Measurements from ENCODE around the gene MKI67. TPM values are rescaled to one million over a fixed set of nuclear protein-coding genes. Genes with fewer than 3 reads are reported as not detected.

MKI67 gene
- total RNA-seq, 1 experiment from 2014 or later, result 151 TPM

GRCh38 chr10:128091636-128092210 is 34.5 kb downstream of the MKI67 start:
- CTCF ChIA-PET, result no interaction called here
- ATAC-seq, result no peak
- intact Hi-C loops (cut with micrococcal nuclease; ENCODE audit: unreplicated experiment) (no loop called here), in situ Hi-C loops (cut with HindIII; ENCODE audit: low pct_unique_long_range_greater_than_20kb, low sequenced_read_pairs) (no loop called here)
- BruUV-seq (replicated peaks), result no TSS peak
- POLR2A ChIA-PET, result no interaction called here
- H3K27me3 ChIP-seq (ENCODE audit: control insufficient read depth, insufficient read depth, low read length), result no peaks in the 10 kb centered on the region
- no peaks in the 10 kb centered on the region for H3K9me3 ChIP-seq (ENCODE audit: control insufficient read depth, insufficient read depth, low read depth, low read length)
- no peak for DNase-seq (ENCODE audit: low read depth, low spot score)
- no peak overlapping the region for H3K4me3 ChIP-seq (ENCODE audit: low read depth in 2 of 2, low read length in 2 of 2)
- H3K4me1 ChIP-seq (ENCODE audit: control insufficient read depth, insufficient read depth, low read length), result peaks cover 3% of the 10 kb centered on the region; the same call in 1 of the 2 replicates
- no peaks in the 10 kb centered on the region for H3K36me3 ChIP-seq (ENCODE audit: control insufficient read depth, insufficient read depth, low read length)
- TF ChIP-seq REST (IDR thresholded peaks at IDR 0.05; ENCODE audit: insufficient read depth in 1 of 2, low read depth in 2 of 2, low read length in 1 of 2), result no peak
- no peak for TF ChIP-seq TCF7L2 (IDR thresholded peaks at IDR 0.05; ENCODE audit: low read depth, low read length)
- no peak for TF ChIP-seq CTCF (IDR thresholded peaks at IDR 0.05)
- no peak for TF ChIP-seq POLR2AphosphoS5 (IDR thresholded peaks at IDR 0.05; ENCODE audit: low read depth, low read length)
- no peak for TF ChIP-seq SIN3A (IDR thresholded peaks at IDR 0.05; ENCODE audit: borderline replicate concordance, insufficient read depth, low read depth, low read length)
- H3K27ac ChIP-seq (ENCODE audit: low read length), result no peak overlapping the region

GRCh38 chr10:128087884-128088709 is 38.1 kb downstream of the MKI67 start:
- no peaks in the 10 kb centered on the region for H3K4me1 ChIP-seq (ENCODE audit: control insufficient read depth, insufficient read depth, low read length)
- DNase-seq (ENCODE audit: low read depth, low spot score) (no peak), ATAC-seq (peak; percentile 68; the same call in 1 of the 2 replicates)
- ChIA-PET CTCF (no interaction called here), POLR2A (no interaction called here)
- H3K27ac ChIP-seq (ENCODE audit: low read length), result no peak overlapping the region
- no peaks in the 10 kb centered on the region for H3K36me3 ChIP-seq (ENCODE audit: control insufficient read depth, insufficient read depth, low read length)
- TF ChIP-seq REST (IDR thresholded peaks at IDR 0.05; ENCODE audit: insufficient read depth in 1 of 2, low read depth in 2 of 2, low read length in 1 of 2), result no peak
- no peak for TF ChIP-seq POLR2AphosphoS5 (IDR thresholded peaks at IDR 0.05; ENCODE audit: low read depth, low read length)
- TF ChIP-seq SIN3A (IDR thresholded peaks at IDR 0.05; ENCODE audit: borderline replicate concordance, insufficient read depth, low read depth, low read length), result no peak
- TF ChIP-seq TCF7L2 (IDR thresholded peaks at IDR 0.05; ENCODE audit: low read depth, low read length), result no peak
- no peak; the same call in 1 of the 2 replicates for TF ChIP-seq CTCF (IDR thresholded peaks at IDR 0.05)
- H3K9me3 ChIP-seq (ENCODE audit: control insufficient read depth, insufficient read depth, low read depth, low read length), result no peaks in the 10 kb centered on the region
- no peaks in the 10 kb centered on the region for H3K27me3 ChIP-seq (ENCODE audit: control insufficient read depth, insufficient read depth, low read length)
- in situ Hi-C loops (cut with HindIII; ENCODE audit: low pct_unique_long_range_greater_than_20kb, low sequenced_read_pairs) (no loop called here), intact Hi-C loops (cut with micrococcal nuclease; ENCODE audit: unreplicated experiment) (no loop called here)
- H3K4me3 ChIP-seq (ENCODE audit: low read depth in 2 of 2, low read length in 2 of 2), result no peak overlapping the region
- BruUV-seq (replicated peaks), result no TSS peak

Data from Panc1 (cell line).